K562 (cell line): ENCODE data around the gene SLC4A2. TPM values are rescaled to one million over a fixed set of nuclear protein-coding genes. Genes with fewer than 3 reads are reported as not detected.

Experiments
- ATAC-seq: fragments of 200-7000 bp; cut with Tn5 transposase; 3 replicates; pipeline ENCODE4 v1.9.1; 2020; ENCODE audit warnings: moderate library complexity
- BruUV-seq: library from RNA; stranded (reverse); fragments of 400-500 nt; replicated peaks from 2 replicates; lab custom pipeline; 2021; lab: Mats Ljungman, UMichigan
- CTCF ChIA-PET: fragments of 300-600 bp; formaldehyde crosslinking; extraction: SDS; loops from one replicate; lab custom pipeline; 2021; ENCODE audit warnings: low intra/inter-chr PET ratio; lab: Yijun Ruan, JAX
- POLR2A ChIA-PET: fragments of 300-600, 350-650 bp; sonication (Branson Sonifier 250); formaldehyde crosslinking; extraction: SDS; loops from one replicate; lab custom pipeline; 2021; ENCODE audit warnings: antibody characterized with exemption, inconsistent platforms; lab: Yijun Ruan, JAX
- DNase-seq, 4 experiments: peaks; one replicate each; pipeline versions ENCODE4 v3.0.0 to v3.0.0-alpha.2; 2011 to 2018; ENCODE audit warnings: low spot score in 3 of 4, mixed read lengths in 3 of 4; ENCODE audit errors: extremely low read depth in 1 of 4
- FAIRE-seq: peaks from 2 replicates; lab custom pipeline; 2011; peaks lifted over from hg19 to GRCh38; lab: Jason Lieb, UNC
- H2AFZ ChIP-seq: 2 replicates; pipeline ENCODE4 v1.6.0; 2011; ENCODE audit warnings: low read depth, low read length, control low read depth, inconsistent platforms
- H3K27ac ChIP-seq: fragments of 200-600 bp; 3 replicates; pipeline ENCODE4 v1.8.0; 2011; ENCODE audit warnings: low read depth, mild to moderate bottlenecking, control low read depth, inconsistent platforms, low read length, moderate library complexity, mixed read lengths; ENCODE audit errors: extremely low read depth
- H3K27me3 ChIP-seq, 2 experiments: fragments of 300-600 bp in 1 of 2; 2 replicates in 1 of 2; 3 replicates in 1 of 2; pipeline versions ENCODE4 v1.6.0 to v1.8.0; 2011; ENCODE audit warnings: inconsistent platforms in 2 of 2, low read length in 2 of 2, mild to moderate bottlenecking in 1 of 2, mixed read lengths in 1 of 2, moderate library complexity in 1 of 2; ENCODE audit not compliant: control insufficient read depth in 2 of 2, insufficient read depth in 2 of 2
- H3K36me3 ChIP-seq: fragments of 300-600 bp; 3 replicates; pipeline ENCODE4 v1.8.0; 2011; ENCODE audit warnings: mild to moderate bottlenecking, low read length, inconsistent platforms; ENCODE audit not compliant: control insufficient read depth, insufficient read depth
- H3K4me1 ChIP-seq, 2 experiments: fragments of 200-600 bp in 1 of 2; replicated peaks in 1 of 2; 2 replicates in 1 of 2; 3 replicates in 1 of 2; pipeline versions ENCODE4 v1.5.1 to v1.8.0; 2011; ENCODE audit warnings: inconsistent platforms in 2 of 2, low read length in 2 of 2, mild to moderate bottlenecking in 1 of 2, mixed read lengths in 1 of 2, moderate library complexity in 1 of 2; ENCODE audit not compliant: control insufficient read depth in 2 of 2, insufficient read depth in 2 of 2
- H3K4me2 ChIP-seq: 2 replicates; pipeline ENCODE4 v1.6.1; 2011; ENCODE audit warnings: low read length, control low read depth, inconsistent platforms, mixed read lengths; ENCODE audit not compliant: insufficient read depth
- H3K4me3 ChIP-seq: fragments of 200-600 bp; sonication (generic), shearing (Covaris generic); 2 replicates; pipeline ENCODE4 v1.5.1; 2016; ENCODE audit warnings: control low read depth, inconsistent platforms
- H3K79me2 ChIP-seq: fragments of 200-600 bp; 3 replicates; pipeline ENCODE4 v1.8.0; 2011; ENCODE audit warnings: low read length, inconsistent platforms; ENCODE audit not compliant: control insufficient read depth, insufficient read depth
- H3K9ac ChIP-seq, 2 experiments: 2 replicates each; pipeline versions ENCODE4 v1.6.0 to v1.6.1; 2011; ENCODE audit warnings: low read depth in 2 of 2, low read length in 2 of 2, control low read depth in 1 of 2, inconsistent platforms in 1 of 2, mild to moderate bottlenecking in 1 of 2, mixed read lengths in 1 of 2; ENCODE audit not compliant: insufficient read depth in 1 of 2
- H3K9me1 ChIP-seq: one replicate; pipeline ENCODE4 v1.6.0; 2011; ENCODE audit warnings: inconsistent platforms, mild to moderate bottlenecking, low read length, moderate library complexity; ENCODE audit not compliant: control insufficient read depth, insufficient read depth
- H3K9me3 ChIP-seq: replicated peaks from 2 replicates; pipeline ENCODE4 v1.5.1; 2011; ENCODE audit warnings: low read depth, low read length, inconsistent platforms; ENCODE audit not compliant: control insufficient read depth, insufficient read depth
- H4K20me1 ChIP-seq: replicated peaks from 2 replicates; pipeline ENCODE4 v1.6.1; 2011; ENCODE audit warnings: low read length, inconsistent platforms, mixed read lengths; ENCODE audit not compliant: control insufficient read depth, insufficient read depth
- CREB1 ChIP-seq, 2 experiments: sonication (generic) in 1 of 2; formaldehyde crosslinking in 1 of 2; IDR thresholded peaks; 2 replicates each; pipeline versions ENCODE4 v1.6.1 to v1.8.0; 2012 to 2022; ENCODE audit warnings: inconsistent platforms in 1 of 2, mild to moderate bottlenecking in 1 of 2, missing genetic modification reagents in 1 of 2, moderate library complexity in 1 of 2
- POLR2G ChIP-seq: fragments of 200-400 bp; formaldehyde crosslinking; IDR thresholded peaks from 2 replicates; pipeline ENCODE4 v1.6.1; 2017; ENCODE audit warnings: low read depth, mild to moderate bottlenecking, antibody characterized with exemption, low read length, moderate library complexity
- PRPF4 ChIP-seq: fragments of 200-400 bp; formaldehyde crosslinking; IDR thresholded peaks from one replicate; pipeline ENCODE4 v1.6.1; 2017; ENCODE audit warnings: low read length, low read depth, mild to moderate bottlenecking; ENCODE audit not compliant: insufficient read depth, poor library complexity, severe bottlenecking
- RBFOX2 ChIP-seq: fragments of 200-400 bp; formaldehyde crosslinking; IDR thresholded peaks from 2 replicates; pipeline ENCODE4 v1.6.1; 2017; ENCODE audit warnings: low read depth, mild to moderate bottlenecking, low read length, moderate library complexity
- TGIF2 ChIP-seq: sonication (generic); formaldehyde crosslinking; IDR thresholded peaks from 2 replicates; pipeline ENCODE4 v1.8.1; 2022; ENCODE audit warnings: mild to moderate bottlenecking, missing genetic modification reagents, moderate library complexity
- ZNF134 ChIP-seq: fragments of 250-450 bp; sonication (Bioruptor Pico); conservative IDR thresholded peaks from 2 replicates; pipeline ENCODE4 v1.4.0; 2020
- WGBS: fragments of 100-300 bp; shearing (Covaris generic); methylation state at CpG from one replicate; pipeline ENCODE4 v1.1.6; 2016; ENCODE audit warnings: low coverage, mixed read lengths; ENCODE audit not compliant: insufficient coverage; ENCODE audit errors: missing lambda C conversion rate; 5-methylcytosine and 5-hydroxymethylcytosine counted together
- in situ Hi-C: fragments of 300-500 bp; cut with MboI; formaldehyde crosslinking; loops from 4 replicates; pipeline ENCODE4 v1.15.0; 2018; ENCODE audit warnings: inconsistent platforms, mixed read lengths
- intact Hi-C: fragments of 100-400 bp; cut with micrococcal nuclease; formaldehyde crosslinking; loops from 2 replicates; pipeline ENCODE4 v1.14.2; 2022
- polyA plus RNA-seq, 8 experiments: library from polyadenylated mRNA; depleted of rRNA in 4 of 8; stranded (reverse) in 5 of 8; unstranded in 3 of 8; fragments of >200 nt; fragmentation: Nextera tagmentation in 2 of 8; fragmentation: Illumina TruSeq in 1 of 8; extraction: Ambion mirVana in 2 of 8; extraction: Trizol in 1 of 8; gene quantifications; 2 replicates each; pipeline versions ENCODE4 v1.2.1 to v1.2.3, GENCODE V29; 2011 to 2014; ENCODE audit warnings: inconsistent platforms in 1 of 8, missing spikeins in 1 of 8
- total RNA-seq, 7 experiments: library from RNA; depleted of rRNA in 6 of 7; stranded (reverse); fragments of >200 nt in 6 of 7; fragmentation: Illumina TruSeq in 2 of 7; extraction: Trizol in 2 of 7; gene quantifications; 2 replicates each; pipeline versions ENCODE4 v1.2.1 to v1.2.3, GENCODE V29; 2011 to 2021; ENCODE audit warnings: low replicate concordance in 1 of 7

Gene SLC4A2
- total and polyA plus RNA-seq, 9 of the 15 experiments (the other 6 are each of a cell fraction or from before 2014, with no cell fraction given): 11.4 to 375 (median 130) TPM

GRCh38 chr7:151015967-151016366, 43.4 kb upstream of the SLC4A2 start:
- Histone ChIP-seq H3K4me2 (no peak overlapping the region), H3K9me3 (no peaks in the 10 kb centered on the region), H3K4me3 (no peak overlapping the region), H4K20me1 (no peaks in the 10 kb centered on the region), H3K9ac (peak overlapping the region in 1 of 2 experiments; percentile 93; a peak in 1 of 4 replicates), H3K4me1 (peaks cover 35 to 81% of the 10 kb centered on the region in 2 experiments), H3K36me3 (peaks cover 40% of the 10 kb centered on the region; the same call in 2 of the 3 replicates), H3K27ac (no peak overlapping the region), H3K27me3 (no peaks in the 10 kb centered on the region; a peak in 1 of 5 replicates), H2AFZ (no peak overlapping the region), H3K79me2 (peaks cover 22% of the 10 kb centered on the region), H3K9me1 (no peaks in the 10 kb centered on the region)
- TF ChIP-seq POLR2G: peak; percentile 50
- TF ChIP-seq PRPF4: no peak
- peak; percentile 92 for TF ChIP-seq ZNF134 (CRISPR knock-in tag)
- no peak for TF ChIP-seq CREB1 (IDR thresholded peaks at IDR 0.05)
- peak; percentile 34; the same call in 1 of the 2 replicates for TF ChIP-seq CREB1 (CRISPR knock-in tag; IDR thresholded peaks at IDR 0.05)
- TF ChIP-seq RBFOX2: peak; percentile 50
- TF ChIP-seq TGIF2: 0 out of 2 replicates have a peak, but pooled peaks have one; percentile 44
- FAIRE-seq (no peak), ATAC-seq (no peak), DNase-seq (no peak)
- POLR2A ChIA-PET: interaction anchor here (1.6 to 4.8 kb wide), 3 partner anchors 10 to 54 kb away, joined by 4 to 33 read pairs (median 8); partner anchors contain the start of gene ABCB8
- CTCF ChIA-PET: no interaction called here
- intact Hi-C loops: loop anchor here (10.0 kb wide), 1 partner anchor 159 kb away; no protein-coding TSS in a partner anchor
- in situ Hi-C loops: no loop called here
- 76% methylated on average over 5 of the region's 5 CpGs for WGBS
- no TSS peak for BruUV-seq
